Gastroesophageal sphincter (tissue), 4 donors: ENCODE measurements around the gene CTDSP1. TPM values are rescaled to one million over a fixed set of nuclear protein-coding genes. Genes with fewer than 3 reads are reported as not detected.

Source experiments
- ATAC-seq: fragments of 150-250 bp; one replicate; pipeline ENCODE4 v1.9.1; 2016; ENCODE audit warnings: mild to moderate bottlenecking, moderate library complexity
- H3K27ac ChIP-seq, 4 donors: fragments of 200-600 bp; sonication (generic) in 3 of 4; 1 replicate in 3 of 4; 2 replicates in 1 of 4; pipeline ENCODE4 v1.5.1; 2016 to 2019
- H3K27me3 ChIP-seq: fragments of 200-600 bp; sonication (generic); one replicate; pipeline ENCODE4 v1.5.1; 2019
- H3K36me3 ChIP-seq, 2 donors: fragments of 200-600 bp; sonication (generic); one replicate each; pipeline ENCODE4 v1.5.1; 2019; ENCODE audit warnings: control low read depth in 1 of 2
- H3K4me1 ChIP-seq, 3 donors: fragments of 200-600 bp; sonication (generic); 1 replicate in 2 of 3; 2 replicates in 1 of 3; pipeline ENCODE4 v1.5.1; 2016 to 2019; ENCODE audit warnings: control low read depth in 2 of 3
- H3K4me3 ChIP-seq, 2 donors: fragments of 200-600 bp; sonication (generic); one replicate each; pipeline ENCODE4 v1.5.1; 2019; ENCODE audit warnings: mild to moderate bottlenecking in 1 of 2, moderate library complexity in 1 of 2
- H3K9me3 ChIP-seq, 3 donors: fragments of 200-600 bp; sonication (generic); one replicate each; pipeline ENCODE4 v1.5.1; 2017 to 2019; ENCODE audit warnings: control low read depth in 2 of 3
- EP300 ChIP-seq: sonication (generic); formaldehyde crosslinking; IDR thresholded peaks from one replicate; pipeline ENCODE4 v1.6.1; 2017; ENCODE audit warnings: antibody characterized with exemption, mild to moderate bottlenecking
- POLR2A ChIP-seq, 2 donors: fragments of 450-650 bp; IDR thresholded peaks; one replicate each; pipeline ENCODE4 v1.6.1; 2017; ENCODE audit warnings: antibody characterized with exemption in 2 of 2, mild to moderate bottlenecking in 2 of 2, moderate library complexity in 1 of 2
- POLR2AphosphoS5 ChIP-seq: sonication (generic); formaldehyde crosslinking; IDR thresholded peaks from one replicate; pipeline ENCODE4 v1.6.1; 2017; ENCODE audit warnings: antibody characterized with exemption
- WGBS, 2 donors: methylation state at CpG; one replicate each; pipeline ENCODE4 v1.1.5; 2018; ENCODE audit warnings: low coverage in 1 of 2; 5-methylcytosine and 5-hydroxymethylcytosine counted together
- total RNA-seq, 4 donors: library from RNA; depleted of rRNA; stranded (reverse); fragments of >200 nt; gene quantifications; one replicate each; pipeline ENCODE4 v1.1.0, GENCODE V29; 2016
- TF ChIP-seq, protein P1 (sequence below), 4 experiments: fragments of 200-600 bp in 2 of 4; fragments of 450-650 bp in 2 of 4; sonication (generic) in 1 of 4; IDR thresholded peaks; one replicate each; pipeline ENCODE4 v1.5.1; 2017 to 2019; ENCODE audit warnings: antibody characterized with exemption in 4 of 4, mild to moderate bottlenecking in 2 of 4, moderate library complexity in 2 of 4

Gene CTDSP1
- total RNA-seq, 4 donors from 2014 or later = 121 to 159 (median 136) TPM

DNA sequence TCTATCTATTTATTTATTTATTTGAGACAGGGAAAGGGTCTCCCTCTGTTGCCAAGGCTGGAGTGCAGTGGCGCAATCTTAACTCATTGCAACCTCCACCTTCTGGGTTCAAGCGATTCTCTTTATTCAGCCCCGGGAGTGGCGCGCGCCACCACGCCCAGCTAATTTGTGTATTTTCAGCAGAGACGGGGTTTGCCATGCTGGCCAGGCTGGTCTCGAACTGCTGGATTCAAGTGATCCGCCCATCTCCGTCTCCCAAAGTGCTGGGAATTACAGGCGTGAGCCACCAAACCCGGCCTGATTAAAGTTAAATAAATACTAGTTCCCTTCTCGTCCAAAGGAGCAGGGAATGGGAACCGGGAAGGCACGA is 4.2 kb upstream of the CTDSP1 start:
- Histone ChIP-seq H3K4me3 (peak overlapping the region; percentile 76 to 85), H3K4me1 (peaks cover 0 to 36% (median 0%) of the 10 kb centered on the region in 3 donors), H3K27me3 (no peaks in the 10 kb centered on the region), H3K27ac (peak overlapping the region; percentile 95 to 100 (median 98)), H3K9me3 (no peaks in the 10 kb centered on the region), H3K36me3 (no peaks in the 10 kb centered on the region)
- no CpG with 5 or more reads among the region's 16 CpGs for WGBS, 2 donors
- no peak for ATAC-seq
- no peak for TF ChIP-seq EP300
- TF ChIP-seq POLR2A (IDR thresholded peaks at IDR 0.05) = no peak
- TF ChIP-seq, protein P1, sequence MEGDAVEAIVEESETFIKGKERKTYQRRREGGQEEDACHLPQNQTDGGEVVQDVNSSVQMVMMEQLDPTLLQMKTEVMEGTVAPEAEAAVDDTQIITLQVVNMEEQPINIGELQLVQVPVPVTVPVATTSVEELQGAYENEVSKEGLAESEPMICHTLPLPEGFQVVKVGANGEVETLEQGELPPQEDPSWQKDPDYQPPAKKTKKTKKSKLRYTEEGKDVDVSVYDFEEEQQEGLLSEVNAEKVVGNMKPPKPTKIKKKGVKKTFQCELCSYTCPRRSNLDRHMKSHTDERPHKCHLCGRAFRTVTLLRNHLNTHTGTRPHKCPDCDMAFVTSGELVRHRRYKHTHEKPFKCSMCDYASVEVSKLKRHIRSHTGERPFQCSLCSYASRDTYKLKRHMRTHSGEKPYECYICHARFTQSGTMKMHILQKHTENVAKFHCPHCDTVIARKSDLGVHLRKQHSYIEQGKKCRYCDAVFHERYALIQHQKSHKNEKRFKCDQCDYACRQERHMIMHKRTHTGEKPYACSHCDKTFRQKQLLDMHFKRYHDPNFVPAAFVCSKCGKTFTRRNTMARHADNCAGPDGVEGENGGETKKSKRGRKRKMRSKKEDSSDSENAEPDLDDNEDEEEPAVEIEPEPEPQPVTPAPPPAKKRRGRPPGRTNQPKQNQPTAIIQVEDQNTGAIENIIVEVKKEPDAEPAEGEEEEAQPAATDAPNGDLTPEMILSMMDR (IDR thresholded peaks at IDR 0.05) = no peak
- TF ChIP-seq POLR2AphosphoS5 = no peak

DNA sequence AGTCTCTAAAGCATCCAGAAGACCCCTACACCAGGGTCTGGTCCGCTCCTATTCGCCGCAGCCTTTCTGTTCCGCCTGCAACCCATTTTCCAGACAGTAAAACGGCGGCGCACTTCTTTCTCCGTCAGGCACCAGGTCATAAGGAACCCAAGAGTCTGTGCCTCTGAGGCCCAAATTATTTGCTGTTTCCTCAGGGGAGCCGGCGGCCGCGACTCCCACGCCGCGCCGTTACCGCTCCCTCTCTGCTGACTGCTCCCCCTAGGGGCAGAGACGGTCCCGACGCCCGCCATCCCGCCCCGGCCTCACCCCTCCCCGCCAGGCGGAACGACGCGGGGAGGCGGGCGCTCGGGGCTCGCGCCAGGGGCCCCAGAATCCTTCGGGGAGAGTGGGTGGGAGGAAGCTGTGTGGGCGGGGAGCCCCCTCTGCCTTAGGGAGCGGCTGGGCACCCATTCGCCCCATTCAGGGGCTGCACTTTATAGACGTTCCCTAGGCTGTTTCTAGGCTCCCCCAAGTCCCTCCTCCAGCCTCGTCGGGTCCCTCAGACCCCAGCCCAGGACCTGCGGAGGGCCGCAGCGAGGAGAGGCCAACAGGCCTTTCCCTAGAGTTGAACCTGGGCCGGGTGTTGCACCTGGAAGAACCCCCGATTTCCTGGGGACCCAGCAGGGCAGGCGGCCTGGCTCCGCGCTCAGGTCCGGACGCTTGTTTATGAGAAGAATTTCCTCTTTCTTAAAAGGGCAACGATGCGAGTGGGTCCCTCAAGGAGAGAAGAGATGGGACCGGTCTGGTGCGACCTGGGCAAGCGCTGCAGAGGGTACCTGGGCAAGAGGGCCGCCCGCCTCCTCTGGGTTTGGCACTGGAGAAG is 3.6 kb upstream of the CTDSP1 start:
- TF ChIP-seq POLR2AphosphoS5 (peak; percentile 81), EP300 (no peak), POLR2A (IDR thresholded peaks at IDR 0.05) (peak; percentile 51 to 62)
- TF ChIP-seq, protein P1 (IDR thresholded peaks at IDR 0.05) = peak in 3 of 4 experiments; percentile 94 to 99 (median 95)
- H3K27ac ChIP-seq = peak overlapping the region; percentile 95 to 100 (median 98)
- peaks cover 0 to 38% (median 2%) of the 10 kb centered on the region in 3 donors for H3K4me1 ChIP-seq
- WGBS, 2 donors = no CpG with 5 or more reads among the region's 57 CpGs
- no peaks in the 10 kb centered on the region for H3K27me3 ChIP-seq
- peak overlapping the region; percentile 76 to 85 for H3K4me3 ChIP-seq
- no peaks in the 10 kb centered on the region for H3K9me3 ChIP-seq
- ATAC-seq = peak; percentile 78
- peaks cover 0 to 2% of the 10 kb centered on the region in 2 donors for H3K36me3 ChIP-seq

DNA sequence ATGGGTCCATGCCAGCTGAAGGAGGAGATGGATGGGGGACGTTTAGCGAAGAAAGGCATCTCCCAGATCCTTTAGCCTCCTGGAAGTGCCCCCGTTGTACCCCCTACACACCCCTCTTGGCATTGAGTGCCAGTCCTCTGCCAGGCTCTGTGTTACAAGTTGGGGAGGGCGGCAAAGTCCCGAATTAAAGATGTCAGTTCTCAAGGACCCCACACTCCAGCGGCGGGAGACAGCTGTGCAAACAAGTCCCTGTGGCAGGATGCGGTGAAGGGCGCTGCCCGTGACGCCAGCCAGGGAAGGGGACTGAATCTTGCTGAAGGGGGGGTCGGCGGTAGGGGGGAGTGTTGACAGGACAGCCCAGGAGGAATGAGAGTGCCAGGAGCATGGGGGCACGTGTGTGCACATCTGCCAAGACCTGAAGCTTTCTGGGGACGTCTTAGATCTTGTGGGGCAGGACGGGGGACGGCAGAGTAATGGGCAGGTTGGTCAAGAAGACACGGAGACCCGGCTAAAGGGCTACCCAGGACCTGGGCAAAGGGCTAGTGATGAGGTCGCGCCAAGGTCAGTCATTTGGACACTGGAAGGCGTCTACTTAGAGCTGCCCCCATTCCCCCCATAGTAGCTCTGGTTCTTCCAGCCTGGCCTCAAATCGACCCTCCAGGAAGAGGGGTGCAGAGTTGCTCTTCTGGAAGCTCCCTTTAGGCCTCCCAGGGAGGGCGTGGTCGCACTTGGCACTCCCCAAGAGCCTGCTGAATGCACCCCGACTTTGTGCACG is 2.8 kb upstream of the CTDSP1 start:
- peak overlapping the region; percentile 95 to 100 (median 98) for H3K27ac ChIP-seq
- no peaks in the 10 kb centered on the region for H3K9me3 ChIP-seq
- no peaks in the 10 kb centered on the region for H3K27me3 ChIP-seq
- ATAC-seq = no peak
- peaks cover 0 to 10% of the 10 kb centered on the region in 2 donors for H3K36me3 ChIP-seq
- TF ChIP-seq, protein P1 (IDR thresholded peaks at IDR 0.05) = no peak
- TF ChIP-seq EP300 (no peak), POLR2AphosphoS5 (peak; percentile 17), POLR2A (IDR thresholded peaks at IDR 0.05) (no peak)
- peak overlapping the region; percentile 76 to 85 for H3K4me3 ChIP-seq
- WGBS, 2 donors = 1% methylated on average over 24 of the region's 27 CpGs; no CpG with 5 or more reads in 1 of the 2 donors
- peaks cover 5 to 47% (median 10%) of the 10 kb centered on the region in 3 donors for H3K4me1 ChIP-seq

DNA sequence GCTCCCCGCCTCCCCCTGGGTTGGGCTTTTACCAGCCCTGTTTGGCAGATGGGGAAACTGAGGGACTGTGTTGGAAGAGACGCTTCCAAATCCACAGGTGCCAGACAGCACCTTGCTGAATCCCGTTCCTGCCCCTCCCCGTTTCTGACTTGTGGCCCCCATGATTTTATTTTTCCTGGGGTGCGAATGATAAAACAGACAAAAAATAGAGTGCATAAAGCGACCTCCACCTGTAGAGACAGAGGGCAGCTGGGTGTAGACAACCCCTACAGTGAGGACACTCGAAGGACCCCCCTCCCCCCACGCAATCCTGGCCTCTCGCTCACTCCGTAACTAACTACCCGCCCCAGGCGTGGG is 2.2 kb upstream of the CTDSP1 start:
- H3K4me3 ChIP-seq = peak overlapping the region; percentile 76 to 85
- H3K9me3 ChIP-seq = no peaks in the 10 kb centered on the region
- ATAC-seq = no peak
- H3K4me1 ChIP-seq = peaks cover 5 to 52% (median 16%) of the 10 kb centered on the region in 3 donors
- H3K36me3 ChIP-seq = peaks cover 0 to 16% of the 10 kb centered on the region in 2 donors
- peak overlapping the region; percentile 95 to 100 (median 98) for H3K27ac ChIP-seq
- 6% methylated on average over 5 of the region's 12 CpGs; no CpG with 5 or more reads in 1 of the 2 donors for WGBS, 2 donors
- TF ChIP-seq, protein P1 (IDR thresholded peaks at IDR 0.05) = no peak
- TF ChIP-seq POLR2A (IDR thresholded peaks at IDR 0.05) (no peak), POLR2AphosphoS5 (no peak), EP300 (no peak)
- H3K27me3 ChIP-seq = no peaks in the 10 kb centered on the region
